Measurements from ENCODE around the gene RPSA.
"Not testable (repeated sequence)": the region's sequence is repeated elsewhere in the genome, so short reads cannot be mapped to it uniquely, and the experiment has no call there.

The RPSA gene

DNA sequence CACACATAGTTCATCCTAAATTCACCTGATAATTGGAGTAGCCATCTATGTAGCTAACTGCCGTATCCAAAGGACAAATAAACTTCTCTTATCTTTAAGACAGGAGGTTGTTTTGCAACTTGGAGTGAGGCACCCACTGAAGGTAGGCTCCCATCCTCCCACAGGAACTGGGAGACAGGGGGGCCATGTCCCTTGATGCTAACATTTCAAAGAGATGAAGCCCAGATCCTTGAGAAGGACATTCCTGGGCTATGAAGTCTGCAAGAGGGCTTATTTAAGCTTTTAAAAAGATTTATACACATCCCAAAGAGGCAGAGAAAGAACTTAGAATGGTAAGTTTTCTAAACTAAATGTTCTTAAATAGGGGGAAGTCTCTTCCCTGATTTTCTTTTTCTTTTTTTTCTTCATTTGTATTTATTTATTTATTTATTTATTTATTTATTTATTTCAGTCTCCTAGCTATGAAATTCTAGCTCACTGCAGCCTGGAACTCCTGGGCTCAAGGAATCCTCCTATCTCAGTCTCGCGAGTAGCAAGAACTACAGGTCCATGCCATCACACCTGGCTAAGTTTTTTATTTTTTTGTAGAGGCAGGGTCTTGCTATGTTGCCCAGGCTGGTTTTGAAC is 48.2 kb downstream of the RPSA start:
- DNase-seq (ENCODE audit: low spot score): no peak

DNA sequence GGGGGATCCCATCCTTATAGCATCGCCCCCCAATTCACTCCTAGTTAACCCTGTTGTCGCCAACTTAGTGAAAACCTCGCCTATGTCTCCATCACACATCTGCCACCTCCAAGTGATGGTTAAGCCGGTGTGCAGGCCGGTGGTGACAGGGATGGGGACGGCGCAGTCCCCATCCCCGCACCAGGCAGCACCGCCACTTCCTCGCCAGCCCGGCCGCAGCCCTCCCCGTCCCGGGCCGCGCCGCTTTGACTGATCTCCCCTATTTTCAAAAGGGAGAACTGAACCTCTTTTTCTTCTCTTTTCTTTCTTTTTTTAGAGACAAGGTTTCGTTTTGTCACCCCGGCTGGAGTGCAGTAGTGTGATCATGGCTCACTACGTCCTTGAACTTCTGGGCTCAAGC is 49.6 kb downstream of the RPSA start:
- no peak for DNase-seq (ENCODE audit: low spot score)

DNA sequence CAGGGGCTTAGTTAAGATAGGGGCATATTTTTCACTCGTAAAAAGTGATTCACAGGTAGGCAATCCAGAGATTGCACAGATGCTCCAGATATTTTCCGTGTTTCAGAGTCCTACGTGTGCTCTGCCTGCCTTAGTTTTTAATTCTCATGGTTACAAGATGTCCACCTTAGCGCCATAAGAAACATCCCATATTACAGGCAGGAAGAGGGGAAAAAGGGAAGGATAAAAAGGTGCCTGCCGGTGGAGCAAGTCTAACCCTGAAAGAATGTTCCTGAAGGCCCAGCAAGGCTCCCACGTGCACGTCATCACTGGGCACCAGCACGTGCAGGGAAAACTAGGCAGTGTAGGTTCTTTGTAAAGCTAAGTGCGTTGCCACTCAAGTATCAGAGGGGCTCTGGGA is 50.8 kb downstream of the RPSA start:
- no peak for DNase-seq (ENCODE audit: low spot score)

DNA sequence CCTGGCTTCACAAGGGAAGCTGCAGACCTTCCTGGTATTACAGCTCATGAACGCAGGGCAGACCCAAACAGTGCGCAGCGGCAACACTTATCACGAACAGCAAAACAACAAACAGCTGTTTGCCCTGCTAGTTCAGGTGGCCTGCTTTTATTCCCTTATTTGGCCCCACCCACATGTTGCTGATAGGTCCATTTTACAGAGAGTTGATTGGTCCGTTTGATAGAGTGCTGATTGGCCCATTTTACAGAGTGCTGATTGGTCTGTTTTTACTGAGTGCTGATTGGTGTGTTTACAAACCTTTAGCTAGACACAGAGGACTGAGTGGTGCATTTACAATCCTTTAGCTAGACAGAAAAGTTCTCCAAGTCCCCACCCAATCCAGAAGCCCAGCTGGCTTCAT is 52.1 kb downstream of the RPSA start:
- DNase-seq (ENCODE audit: low spot score): not testable (repeated sequence)

DNA sequence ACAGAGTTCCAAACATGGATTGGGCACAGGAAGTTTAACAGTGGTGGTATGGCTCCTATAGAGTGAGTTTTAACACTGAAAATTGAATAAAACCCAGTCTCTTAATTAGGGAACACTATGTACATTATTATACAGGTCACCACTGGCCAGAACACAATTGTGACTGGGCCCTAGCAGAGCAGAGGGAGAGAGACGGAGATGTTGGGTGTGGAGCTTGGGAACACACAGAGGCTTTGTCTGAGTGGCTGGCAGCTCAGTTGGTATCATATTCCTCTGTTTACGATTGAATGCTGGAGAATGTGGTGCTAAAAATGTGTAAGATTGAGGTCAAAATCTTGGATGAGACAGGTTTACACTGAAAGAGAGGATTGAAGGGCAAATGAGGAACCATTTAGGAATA is 54.2 kb downstream of the RPSA start:
- DNase-seq (ENCODE audit: low spot score): no peak

Measured in SW480 (cell line).